Measurements from ENCODE around the gene CRYL1.

DNA sequence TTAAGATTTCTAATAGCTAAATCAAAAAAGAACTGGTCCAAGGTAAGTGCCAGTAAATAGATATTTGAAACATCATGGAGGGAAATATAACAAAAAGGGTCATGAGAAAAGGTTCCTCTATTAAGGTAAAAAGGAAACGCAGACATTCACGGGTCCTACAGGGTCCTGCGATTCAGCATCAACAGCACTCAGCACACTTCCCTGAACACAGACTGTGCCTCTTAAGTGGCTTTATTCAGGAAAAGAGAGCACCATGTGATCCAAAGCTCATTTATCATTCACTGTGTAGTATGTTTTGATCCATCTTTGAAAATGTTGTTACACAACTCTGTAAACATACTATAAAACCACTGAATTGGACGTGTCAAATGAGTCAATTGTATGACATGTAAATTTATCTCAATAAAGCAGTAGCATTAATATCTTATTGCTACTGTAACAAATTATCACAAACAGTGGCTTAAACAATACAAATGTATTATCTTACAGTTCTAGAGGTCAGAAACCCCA lies 33.7 kb downstream of the CRYL1 start:
- TF ChIP-seq JUN (CRISPR knock-in tag; IDR thresholded peaks at IDR 0.05): no peak
- no peak for TF ChIP-seq ESRRA (CRISPR knock-in tag; IDR thresholded peaks at IDR 0.05; ENCODE audit: borderline replicate concordance)
- TF ChIP-seq RELA (CRISPR knock-in tag; IDR thresholded peaks at IDR 0.05; ENCODE audit: borderline replicate concordance): no peak
- TF ChIP-seq, protein P1, sequence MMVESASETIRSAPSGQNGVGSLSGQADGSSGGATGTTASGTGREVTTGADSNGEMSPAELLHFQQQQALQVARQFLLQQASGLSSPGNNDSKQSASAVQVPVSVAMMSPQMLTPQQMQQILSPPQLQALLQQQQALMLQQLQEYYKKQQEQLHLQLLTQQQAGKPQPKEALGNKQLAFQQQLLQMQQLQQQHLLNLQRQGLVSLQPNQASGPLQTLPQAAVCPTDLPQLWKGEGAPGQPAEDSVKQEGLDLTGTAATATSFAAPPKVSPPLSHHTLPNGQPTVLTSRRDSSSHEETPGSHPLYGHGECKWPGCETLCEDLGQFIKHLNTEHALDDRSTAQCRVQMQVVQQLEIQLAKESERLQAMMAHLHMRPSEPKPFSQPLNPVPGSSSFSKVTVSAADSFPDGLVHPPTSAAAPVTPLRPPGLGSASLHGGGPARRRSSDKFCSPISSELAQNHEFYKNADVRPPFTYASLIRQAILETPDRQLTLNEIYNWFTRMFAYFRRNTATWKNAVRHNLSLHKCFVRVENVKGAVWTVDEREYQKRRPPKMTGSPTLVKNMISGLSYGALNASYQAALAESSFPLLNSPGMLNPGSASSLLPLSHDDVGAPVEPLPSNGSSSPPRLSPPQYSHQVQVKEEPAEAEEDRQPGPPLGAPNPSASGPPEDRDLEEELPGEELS (CRISPR knock-in tag; IDR thresholded peaks at IDR 0.05): no peak
- TF ChIP-seq, protein P2, sequence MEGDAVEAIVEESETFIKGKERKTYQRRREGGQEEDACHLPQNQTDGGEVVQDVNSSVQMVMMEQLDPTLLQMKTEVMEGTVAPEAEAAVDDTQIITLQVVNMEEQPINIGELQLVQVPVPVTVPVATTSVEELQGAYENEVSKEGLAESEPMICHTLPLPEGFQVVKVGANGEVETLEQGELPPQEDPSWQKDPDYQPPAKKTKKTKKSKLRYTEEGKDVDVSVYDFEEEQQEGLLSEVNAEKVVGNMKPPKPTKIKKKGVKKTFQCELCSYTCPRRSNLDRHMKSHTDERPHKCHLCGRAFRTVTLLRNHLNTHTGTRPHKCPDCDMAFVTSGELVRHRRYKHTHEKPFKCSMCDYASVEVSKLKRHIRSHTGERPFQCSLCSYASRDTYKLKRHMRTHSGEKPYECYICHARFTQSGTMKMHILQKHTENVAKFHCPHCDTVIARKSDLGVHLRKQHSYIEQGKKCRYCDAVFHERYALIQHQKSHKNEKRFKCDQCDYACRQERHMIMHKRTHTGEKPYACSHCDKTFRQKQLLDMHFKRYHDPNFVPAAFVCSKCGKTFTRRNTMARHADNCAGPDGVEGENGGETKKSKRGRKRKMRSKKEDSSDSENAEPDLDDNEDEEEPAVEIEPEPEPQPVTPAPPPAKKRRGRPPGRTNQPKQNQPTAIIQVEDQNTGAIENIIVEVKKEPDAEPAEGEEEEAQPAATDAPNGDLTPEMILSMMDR (IDR thresholded peaks at IDR 0.05): no peak
- no peak for TF ChIP-seq NR1H2 (CRISPR knock-in tag; IDR thresholded peaks at IDR 0.05)
- no peak for TF ChIP-seq CREM (CRISPR knock-in tag; IDR thresholded peaks at IDR 0.05)
- TF ChIP-seq, protein P3, sequence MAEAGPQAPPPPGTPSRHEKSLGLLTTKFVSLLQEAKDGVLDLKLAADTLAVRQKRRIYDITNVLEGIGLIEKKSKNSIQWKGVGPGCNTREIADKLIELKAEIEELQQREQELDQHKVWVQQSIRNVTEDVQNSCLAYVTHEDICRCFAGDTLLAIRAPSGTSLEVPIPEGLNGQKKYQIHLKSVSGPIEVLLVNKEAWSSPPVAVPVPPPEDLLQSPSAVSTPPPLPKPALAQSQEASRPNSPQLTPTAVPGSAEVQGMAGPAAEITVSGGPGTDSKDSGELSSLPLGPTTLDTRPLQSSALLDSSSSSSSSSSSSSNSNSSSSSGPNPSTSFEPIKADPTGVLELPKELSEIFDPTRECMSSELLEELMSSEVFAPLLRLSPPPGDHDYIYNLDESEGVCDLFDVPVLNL (CRISPR knock-in tag; IDR thresholded peaks at IDR 0.05; ENCODE audit: borderline replicate concordance, low read depth): no peak
- TF ChIP-seq NFATC4 (CRISPR knock-in tag; IDR thresholded peaks at IDR 0.05): no peak

All from WTC11 (cell line).